Loucy (cell line): Measurements from ENCODE around the gene NR3C2.

Experiments used
- H2AFZ ChIP-seq: fragments of 200-600 bp; sonication (generic); 2 replicates; pipeline ENCODE4 v1.6.0; 2016; ENCODE audit warnings: antibody characterized with exemption, mild to moderate bottlenecking, low read length, moderate library complexity
- H3F3A ChIP-seq: fragments of 200-600 bp; 2 replicates; pipeline ENCODE4 v1.6.0; 2016; ENCODE audit warnings: antibody characterized with exemption, low read depth, mild to moderate bottlenecking
- H3K27me3 ChIP-seq: fragments of 200-600 bp; sonication (generic); 2 replicates; pipeline ENCODE4 v1.6.1; 2014; ENCODE audit warnings: low read length, mild to moderate bottlenecking; ENCODE audit not compliant: insufficient read depth, poor library complexity, severe bottlenecking
- H3K36me3 ChIP-seq: fragments of 200-600 bp; sonication (generic); 2 replicates; pipeline ENCODE4 v1.6.1; 2016; ENCODE audit warnings: low read length; ENCODE audit not compliant: insufficient read depth
- H3K4me1 ChIP-seq: fragments of 200-600 bp; sonication (generic); 2 replicates; pipeline ENCODE4 v1.5.1; 2014; ENCODE audit warnings: low read length, mild to moderate bottlenecking; ENCODE audit not compliant: insufficient read depth, poor library complexity, severe bottlenecking
- H3K4me2 ChIP-seq: fragments of 200-600 bp; sonication (generic); 2 replicates; pipeline ENCODE4 v1.6.0; 2014; ENCODE audit warnings: antibody characterized with exemption, low read length, low read depth, mild to moderate bottlenecking; ENCODE audit not compliant: poor library complexity, severe bottlenecking
- H3K4me3 ChIP-seq: fragments of 200-600 bp; sonication (generic); 2 replicates; pipeline ENCODE4 v1.5.1; 2014; ENCODE audit warnings: low read length, mild to moderate bottlenecking, mixed read lengths; ENCODE audit not compliant: poor library complexity, severe bottlenecking
- H3K79me2 ChIP-seq: fragments of 200-600 bp; sonication (generic); 2 replicates; pipeline ENCODE4 v1.6.1; 2014; ENCODE audit warnings: low read length; ENCODE audit not compliant: insufficient read depth
- H3K9ac ChIP-seq: fragments of 200-600 bp; sonication (generic); 2 replicates; pipeline ENCODE4 v1.6.0; 2014; ENCODE audit warnings: mild to moderate bottlenecking, low read depth, low read length, moderate library complexity; ENCODE audit not compliant: poor library complexity, severe bottlenecking
- H3K9me2 ChIP-seq: fragments of 200-600 bp; sonication (generic); replicated peaks from 2 replicates; pipeline ENCODE4 v1.6.1; 2016; ENCODE audit warnings: low read depth, low read length, mixed read lengths
- H3K9me3 ChIP-seq: fragments of 200-600 bp; sonication (generic); 2 replicates; pipeline ENCODE4 v1.6.1; 2014; ENCODE audit warnings: mild to moderate bottlenecking, antibody characterized with exemption, low read length, low read depth; ENCODE audit not compliant: insufficient read depth
- H4K20me1 ChIP-seq: fragments of 200-600 bp; sonication (generic); 2 replicates; pipeline ENCODE4 v1.6.0; 2014; ENCODE audit warnings: antibody characterized with exemption, low read length, mild to moderate bottlenecking; ENCODE audit not compliant: insufficient read depth, poor library complexity, severe bottlenecking
- EZH2phosphoT487 ChIP-seq: fragments of 200-600 bp; IDR thresholded peaks from 2 replicates; pipeline ENCODE4 v1.6.1; 2018; ENCODE audit warnings: antibody characterized with exemption, mild to moderate bottlenecking, moderate library complexity, borderline replicate concordance
- TF ChIP-seq, protein P1 (sequence below): fragments of 200-600 bp; sonication (generic); conservative IDR thresholded peaks from 2 replicates; pipeline ENCODE4 v1.5.1; 2014; ENCODE audit warnings: mild to moderate bottlenecking, antibody characterized with exemption, low read length

Gene NR3C2

DNA sequence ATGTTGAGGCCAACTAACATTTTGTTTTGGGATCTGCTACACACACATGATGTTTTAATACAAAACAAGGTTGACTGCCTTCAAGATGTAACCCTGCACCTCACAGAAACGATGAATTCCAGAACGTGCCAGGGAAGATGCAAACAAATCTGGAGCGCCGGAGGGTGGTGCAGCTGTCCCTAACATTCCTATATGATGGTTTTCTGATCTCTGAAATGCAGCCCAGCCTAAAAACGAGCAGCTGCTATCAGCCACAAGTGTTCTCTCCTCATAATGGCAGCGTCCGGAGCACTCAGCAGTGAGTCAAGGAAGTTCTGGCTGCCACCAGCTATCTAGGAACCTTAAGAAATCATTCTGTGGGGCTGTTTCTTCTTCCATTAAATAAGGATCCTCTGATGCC lies 333.4 kb downstream of the NR3C2 start:
- Histone ChIP-seq H3K4me1 (peaks cover 6% of the 10 kb centered on the region), H3K79me2 (no peaks in the 10 kb centered on the region), H3K9ac (no peak overlapping the region), H4K20me1 (no peaks in the 10 kb centered on the region), H3K4me2 (no peak overlapping the region), H3K9me3 (no peaks in the 10 kb centered on the region), H3K27me3 (no peaks in the 10 kb centered on the region), H3K36me3 (no peaks in the 10 kb centered on the region), H3F3A (no peaks in the 10 kb centered on the region), H2AFZ (no peak overlapping the region), H3K9me2 (no peaks in the 10 kb centered on the region), H3K4me3 (no peak overlapping the region)
- TF ChIP-seq, protein P1, sequence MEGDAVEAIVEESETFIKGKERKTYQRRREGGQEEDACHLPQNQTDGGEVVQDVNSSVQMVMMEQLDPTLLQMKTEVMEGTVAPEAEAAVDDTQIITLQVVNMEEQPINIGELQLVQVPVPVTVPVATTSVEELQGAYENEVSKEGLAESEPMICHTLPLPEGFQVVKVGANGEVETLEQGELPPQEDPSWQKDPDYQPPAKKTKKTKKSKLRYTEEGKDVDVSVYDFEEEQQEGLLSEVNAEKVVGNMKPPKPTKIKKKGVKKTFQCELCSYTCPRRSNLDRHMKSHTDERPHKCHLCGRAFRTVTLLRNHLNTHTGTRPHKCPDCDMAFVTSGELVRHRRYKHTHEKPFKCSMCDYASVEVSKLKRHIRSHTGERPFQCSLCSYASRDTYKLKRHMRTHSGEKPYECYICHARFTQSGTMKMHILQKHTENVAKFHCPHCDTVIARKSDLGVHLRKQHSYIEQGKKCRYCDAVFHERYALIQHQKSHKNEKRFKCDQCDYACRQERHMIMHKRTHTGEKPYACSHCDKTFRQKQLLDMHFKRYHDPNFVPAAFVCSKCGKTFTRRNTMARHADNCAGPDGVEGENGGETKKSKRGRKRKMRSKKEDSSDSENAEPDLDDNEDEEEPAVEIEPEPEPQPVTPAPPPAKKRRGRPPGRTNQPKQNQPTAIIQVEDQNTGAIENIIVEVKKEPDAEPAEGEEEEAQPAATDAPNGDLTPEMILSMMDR: no peak
- no peak for TF ChIP-seq EZH2phosphoT487

- no peak overlapping the region for H2AFZ ChIP-seq
- H3F3A ChIP-seq: no peaks in the 10 kb centered on the region
- no peaks in the 10 kb centered on the region for H3K79me2 ChIP-seq
- H3K4me3 ChIP-seq: no peak overlapping the region
- no peaks in the 10 kb centered on the region for H3K27me3 ChIP-seq
- no peak overlapping the region for H3K9ac ChIP-seq
- H3K4me1 ChIP-seq: no peaks in the 10 kb centered on the region
- no peaks in the 10 kb centered on the region for H4K20me1 ChIP-seq
- no peaks in the 10 kb centered on the region for H3K9me2 ChIP-seq
- no peak overlapping the region for H3K4me2 ChIP-seq
- no peaks in the 10 kb centered on the region for H3K36me3 ChIP-seq
- no peaks in the 10 kb centered on the region for H3K9me3 ChIP-seq
- TF ChIP-seq EZH2phosphoT487: no peak
- TF ChIP-seq, protein P1: no peak
These were observed 338.4 kb downstream of the NR3C2 start for GRCh38 chr4:148103597-148104355.

GRCh38 chr4:148101790-148102189 lies 340.4 kb downstream of the NR3C2 start:
- no peaks in the 10 kb centered on the region for H3K27me3 ChIP-seq
- H3K4me3 ChIP-seq: no peak overlapping the region
- H2AFZ ChIP-seq: no peak overlapping the region
- no peaks in the 10 kb centered on the region for H3K4me1 ChIP-seq
- no peaks in the 10 kb centered on the region for H3K79me2 ChIP-seq
- no peak overlapping the region for H3K4me2 ChIP-seq
- H3K9me2 ChIP-seq: no peaks in the 10 kb centered on the region
- H4K20me1 ChIP-seq: no peaks in the 10 kb centered on the region
- H3F3A ChIP-seq: no peaks in the 10 kb centered on the region
- no peaks in the 10 kb centered on the region for H3K36me3 ChIP-seq
- no peaks in the 10 kb centered on the region for H3K9me3 ChIP-seq
- TF ChIP-seq, protein P1: no peak
- no peak for TF ChIP-seq EZH2phosphoT487
- no peak overlapping the region for H3K9ac ChIP-seq
